K562 (cell line): ENCODE data around the gene SLC6A13. TPM values are rescaled to one million over a fixed set of nuclear protein-coding genes. Genes with fewer than 3 reads are reported as not detected.

Experiments used
- ATAC-seq: fragments of 200-7000 bp; cut with Tn5 transposase; 3 replicates; pipeline ENCODE4 v1.9.1; 2020; ENCODE audit warnings: moderate library complexity
- BruUV-seq: library from RNA; stranded (reverse); fragments of 400-500 nt; replicated peaks from 2 replicates; lab custom pipeline; 2021; lab: Mats Ljungman, UMichigan
- CTCF ChIA-PET: fragments of 300-600 bp; formaldehyde crosslinking; extraction: SDS; loops from one replicate; lab custom pipeline; 2021; ENCODE audit warnings: low intra/inter-chr PET ratio; lab: Yijun Ruan, JAX
- POLR2A ChIA-PET: fragments of 300-600, 350-650 bp; sonication (Branson Sonifier 250); formaldehyde crosslinking; extraction: SDS; loops from one replicate; lab custom pipeline; 2021; ENCODE audit warnings: antibody characterized with exemption, inconsistent platforms; lab: Yijun Ruan, JAX
- DNase-seq, 4 experiments: peaks; one replicate each; pipeline versions ENCODE4 v3.0.0 to v3.0.0-alpha.2; 2011 to 2018; ENCODE audit warnings: low spot score in 3 of 4, mixed read lengths in 3 of 4; ENCODE audit errors: extremely low read depth in 1 of 4
- FAIRE-seq: peaks from 2 replicates; lab custom pipeline; 2011; peaks lifted over from hg19 to GRCh38; lab: Jason Lieb, UNC
- H2AFZ ChIP-seq: 2 replicates; pipeline ENCODE4 v1.6.0; 2011; ENCODE audit warnings: low read depth, low read length, control low read depth, inconsistent platforms
- H3K27ac ChIP-seq: fragments of 200-600 bp; 3 replicates; pipeline ENCODE4 v1.8.0; 2011; ENCODE audit warnings: low read depth, mild to moderate bottlenecking, control low read depth, inconsistent platforms, low read length, moderate library complexity, mixed read lengths; ENCODE audit errors: extremely low read depth
- H3K27me3 ChIP-seq, 2 experiments: fragments of 300-600 bp in 1 of 2; 2 replicates in 1 of 2; 3 replicates in 1 of 2; pipeline versions ENCODE4 v1.6.0 to v1.8.0; 2011; ENCODE audit warnings: inconsistent platforms in 2 of 2, low read length in 2 of 2, mild to moderate bottlenecking in 1 of 2, mixed read lengths in 1 of 2, moderate library complexity in 1 of 2; ENCODE audit not compliant: control insufficient read depth in 2 of 2, insufficient read depth in 2 of 2
- H3K36me3 ChIP-seq: fragments of 300-600 bp; 3 replicates; pipeline ENCODE4 v1.8.0; 2011; ENCODE audit warnings: mild to moderate bottlenecking, low read length, inconsistent platforms; ENCODE audit not compliant: control insufficient read depth, insufficient read depth
- H3K4me1 ChIP-seq, 2 experiments: fragments of 200-600 bp in 1 of 2; replicated peaks in 1 of 2; 2 replicates in 1 of 2; 3 replicates in 1 of 2; pipeline versions ENCODE4 v1.5.1 to v1.8.0; 2011; ENCODE audit warnings: inconsistent platforms in 2 of 2, low read length in 2 of 2, mild to moderate bottlenecking in 1 of 2, mixed read lengths in 1 of 2, moderate library complexity in 1 of 2; ENCODE audit not compliant: control insufficient read depth in 2 of 2, insufficient read depth in 2 of 2
- H3K4me2 ChIP-seq: 2 replicates; pipeline ENCODE4 v1.6.1; 2011; ENCODE audit warnings: low read length, control low read depth, inconsistent platforms, mixed read lengths; ENCODE audit not compliant: insufficient read depth
- H3K4me3 ChIP-seq: fragments of 200-600 bp; sonication (generic), shearing (Covaris generic); 2 replicates; pipeline ENCODE4 v1.5.1; 2016; ENCODE audit warnings: control low read depth, inconsistent platforms
- H3K79me2 ChIP-seq: fragments of 200-600 bp; 3 replicates; pipeline ENCODE4 v1.8.0; 2011; ENCODE audit warnings: low read length, inconsistent platforms; ENCODE audit not compliant: control insufficient read depth, insufficient read depth
- H3K9ac ChIP-seq, 2 experiments: 2 replicates each; pipeline versions ENCODE4 v1.6.0 to v1.6.1; 2011; ENCODE audit warnings: low read depth in 2 of 2, low read length in 2 of 2, control low read depth in 1 of 2, inconsistent platforms in 1 of 2, mild to moderate bottlenecking in 1 of 2, mixed read lengths in 1 of 2; ENCODE audit not compliant: insufficient read depth in 1 of 2
- H3K9me1 ChIP-seq: one replicate; pipeline ENCODE4 v1.6.0; 2011; ENCODE audit warnings: inconsistent platforms, mild to moderate bottlenecking, low read length, moderate library complexity; ENCODE audit not compliant: control insufficient read depth, insufficient read depth
- H3K9me3 ChIP-seq: replicated peaks from 2 replicates; pipeline ENCODE4 v1.5.1; 2011; ENCODE audit warnings: low read depth, low read length, inconsistent platforms; ENCODE audit not compliant: control insufficient read depth, insufficient read depth
- H4K20me1 ChIP-seq: replicated peaks from 2 replicates; pipeline ENCODE4 v1.6.1; 2011; ENCODE audit warnings: low read length, inconsistent platforms, mixed read lengths; ENCODE audit not compliant: control insufficient read depth, insufficient read depth
- CREB3L1 ChIP-seq: fragments of 450-650 bp; IDR thresholded peaks from 2 replicates; pipeline ENCODE4 v1.6.1; 2014; ENCODE audit warnings: low read depth, mild to moderate bottlenecking, moderate library complexity, borderline replicate concordance
- MEIS2 ChIP-seq: fragments of 450-650 bp; IDR thresholded peaks from 2 replicates; pipeline ENCODE4 v1.6.1; 2014; ENCODE audit warnings: mild to moderate bottlenecking; ENCODE audit not compliant: partially characterized antibody
- NFATC3 ChIP-seq: fragments of 450-650 bp; IDR thresholded peaks from 2 replicates; pipeline ENCODE4 v1.6.1; 2017; ENCODE audit warnings: mild to moderate bottlenecking
- PHTF2 ChIP-seq: fragments of 250-450 bp; sonication (Bioruptor Pico); IDR thresholded peaks from 2 replicates; pipeline ENCODE4 v1.5.0; 2021; ENCODE audit warnings: mild to moderate bottlenecking
- POLR2A ChIP-seq: fragments of 450-650 bp; conservative IDR thresholded peaks from 2 replicates; pipeline ENCODE4 v1.6.1; 2016
- RERE ChIP-seq: sonication (generic); formaldehyde crosslinking; IDR thresholded peaks from 2 replicates; pipeline ENCODE4 v1.8.0; 2023; ENCODE audit warnings: missing genetic modification reagents, mild to moderate bottlenecking, borderline replicate concordance
- SMAD3 ChIP-seq: fragments of 450-650 bp; formaldehyde crosslinking; conservative IDR thresholded peaks from 2 replicates; pipeline ENCODE4 v1.4.0; 2020; ENCODE audit warnings: mild to moderate bottlenecking
- ZNF134 ChIP-seq: fragments of 250-450 bp; sonication (Bioruptor Pico); conservative IDR thresholded peaks from 2 replicates; pipeline ENCODE4 v1.4.0; 2020
- ZNF224 ChIP-seq: sonication (generic); formaldehyde crosslinking; IDR thresholded peaks from 2 replicates; pipeline ENCODE4 v1.8.0; 2022; ENCODE audit warnings: mild to moderate bottlenecking, missing genetic modification reagents
- WGBS: fragments of 100-300 bp; shearing (Covaris generic); methylation state at CpG from one replicate; pipeline ENCODE4 v1.1.6; 2016; ENCODE audit warnings: low coverage, mixed read lengths; ENCODE audit not compliant: insufficient coverage; ENCODE audit errors: missing lambda C conversion rate; 5-methylcytosine and 5-hydroxymethylcytosine counted together
- in situ Hi-C: fragments of 300-500 bp; cut with MboI; formaldehyde crosslinking; loops from 4 replicates; pipeline ENCODE4 v1.15.0; 2018; ENCODE audit warnings: inconsistent platforms, mixed read lengths
- intact Hi-C: fragments of 100-400 bp; cut with micrococcal nuclease; formaldehyde crosslinking; loops from 2 replicates; pipeline ENCODE4 v1.14.2; 2022
- polyA plus RNA-seq, 8 experiments: library from polyadenylated mRNA; depleted of rRNA in 4 of 8; stranded (reverse) in 5 of 8; unstranded in 3 of 8; fragments of >200 nt; fragmentation: Nextera tagmentation in 2 of 8; fragmentation: Illumina TruSeq in 1 of 8; extraction: Ambion mirVana in 2 of 8; extraction: Trizol in 1 of 8; gene quantifications; 2 replicates each; pipeline versions ENCODE4 v1.2.1 to v1.2.3, GENCODE V29; 2011 to 2014; ENCODE audit warnings: inconsistent platforms in 1 of 8, missing spikeins in 1 of 8
- total RNA-seq, 7 experiments: library from RNA; depleted of rRNA in 6 of 7; stranded (reverse); fragments of >200 nt in 6 of 7; fragmentation: Illumina TruSeq in 2 of 7; extraction: Trizol in 2 of 7; gene quantifications; 2 replicates each; pipeline versions ENCODE4 v1.2.1 to v1.2.3, GENCODE V29; 2011 to 2021; ENCODE audit warnings: low replicate concordance in 1 of 7
- TF ChIP-seq, protein P1 (sequence below): fragments of 200-400 bp; formaldehyde crosslinking; IDR thresholded peaks from 2 replicates; pipeline ENCODE4 v1.6.1; 2017; ENCODE audit warnings: mild to moderate bottlenecking, low read depth, low read length, moderate library complexity
- TF ChIP-seq, protein P2 (sequence below): fragments of 450-650 bp; IDR thresholded peaks from 2 replicates; pipeline ENCODE4 v1.6.1; 2016; ENCODE audit warnings: antibody characterized with exemption
- TF ChIP-seq, protein P3 (sequence below): fragments of 450-650 bp; IDR thresholded peaks from 2 replicates; pipeline ENCODE4 v1.6.1; 2016

The SLC6A13 gene
- total and polyA plus RNA-seq, 9 of the 15 experiments (the other 6 are each of a cell fraction or from before 2014, with no cell fraction given) = 0.06 to 0.33 (median 0.22) TPM; not detected in 4

DNA sequence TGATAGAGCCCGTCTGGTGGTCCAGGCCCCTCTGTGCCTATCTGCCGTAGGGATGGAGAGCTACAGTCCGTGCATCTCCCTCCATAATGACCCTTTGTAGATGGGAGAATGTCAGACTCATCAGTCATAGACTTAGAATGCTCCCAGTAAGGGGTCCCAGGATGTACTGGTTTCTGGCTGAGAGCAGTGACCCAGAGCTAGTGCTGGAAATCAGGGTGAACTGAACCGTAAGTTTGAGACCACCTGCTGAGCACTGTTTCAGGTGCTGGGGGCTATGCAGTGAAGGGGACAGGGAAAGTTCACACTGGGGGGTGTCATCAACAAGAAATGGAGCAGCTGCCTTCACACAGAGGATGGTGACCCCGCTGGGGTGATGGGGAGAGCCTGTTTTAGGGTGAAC, 82.8 kb downstream of the SLC6A13 start:
- no peak overlapping the region for H3K27ac ChIP-seq
- H2AFZ ChIP-seq = no peak overlapping the region
- no peaks in the 10 kb centered on the region for H3K79me2 ChIP-seq
- DNase-seq (no peak), ATAC-seq (no peak), FAIRE-seq (no peak)
- in situ Hi-C loops (no loop called here), intact Hi-C loops (no loop called here)
- H3K4me1 ChIP-seq = peaks cover 0 to 29% of the 10 kb centered on the region in 2 experiments; a peak in 2 of 5 replicates
- H4K20me1 ChIP-seq = no peaks in the 10 kb centered on the region
- H3K4me2 ChIP-seq = no peak overlapping the region
- peaks cover 0 to 62% of the 10 kb centered on the region in 2 experiments; a peak in 2 of 5 replicates for H3K27me3 ChIP-seq
- BruUV-seq = no TSS peak
- no peak overlapping the region for H3K4me3 ChIP-seq
- no peaks in the 10 kb centered on the region for H3K36me3 ChIP-seq
- WGBS = 14% methylated on average over 4 of the region's 5 CpGs
- ChIA-PET POLR2A (no interaction called here), CTCF (no interaction called here)
- H3K9me3 ChIP-seq = no peaks in the 10 kb centered on the region
- no peak overlapping the region for H3K9ac ChIP-seq
- H3K9me1 ChIP-seq = no peaks in the 10 kb centered on the region
- TF ChIP-seq NFATC3 = no peak
- no peak for TF ChIP-seq MEIS2
- TF ChIP-seq CREB3L1 = no peak
- TF ChIP-seq, protein P1, sequence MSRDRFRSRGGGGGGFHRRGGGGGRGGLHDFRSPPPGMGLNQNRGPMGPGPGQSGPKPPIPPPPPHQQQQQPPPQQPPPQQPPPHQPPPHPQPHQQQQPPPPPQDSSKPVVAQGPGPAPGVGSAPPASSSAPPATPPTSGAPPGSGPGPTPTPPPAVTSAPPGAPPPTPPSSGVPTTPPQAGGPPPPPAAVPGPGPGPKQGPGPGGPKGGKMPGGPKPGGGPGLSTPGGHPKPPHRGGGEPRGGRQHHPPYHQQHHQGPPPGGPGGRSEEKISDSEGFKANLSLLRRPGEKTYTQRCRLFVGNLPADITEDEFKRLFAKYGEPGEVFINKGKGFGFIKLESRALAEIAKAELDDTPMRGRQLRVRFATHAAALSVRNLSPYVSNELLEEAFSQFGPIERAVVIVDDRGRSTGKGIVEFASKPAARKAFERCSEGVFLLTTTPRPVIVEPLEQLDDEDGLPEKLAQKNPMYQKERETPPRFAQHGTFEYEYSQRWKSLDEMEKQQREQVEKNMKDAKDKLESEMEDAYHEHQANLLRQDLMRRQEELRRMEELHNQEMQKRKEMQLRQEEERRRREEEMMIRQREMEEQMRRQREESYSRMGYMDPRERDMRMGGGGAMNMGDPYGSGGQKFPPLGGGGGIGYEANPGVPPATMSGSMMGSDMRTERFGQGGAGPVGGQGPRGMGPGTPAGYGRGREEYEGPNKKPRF = no peak
- no peak for TF ChIP-seq PHTF2
- TF ChIP-seq, protein P2, sequence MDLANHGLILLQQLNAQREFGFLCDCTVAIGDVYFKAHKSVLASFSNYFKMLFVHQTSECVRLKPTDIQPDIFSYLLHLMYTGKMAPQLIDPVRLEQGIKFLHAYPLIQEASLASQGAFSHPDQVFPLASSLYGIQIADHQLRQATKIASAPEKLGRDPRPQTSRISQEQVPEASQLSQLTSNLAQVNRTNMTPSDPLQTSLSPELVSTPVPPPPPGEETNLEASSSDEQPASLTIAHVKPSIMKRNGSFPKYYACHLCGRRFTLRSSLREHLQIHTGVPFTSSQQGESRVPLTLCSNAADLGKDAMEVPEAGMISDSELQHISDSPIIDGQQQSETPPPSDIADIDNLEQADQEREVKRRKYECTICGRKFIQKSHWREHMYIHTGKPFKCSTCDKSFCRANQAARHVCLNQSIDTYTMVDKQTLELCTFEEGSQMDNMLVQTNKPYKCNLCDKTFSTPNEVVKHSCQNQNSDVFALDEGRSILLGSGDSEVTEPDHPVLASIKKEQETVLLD = no peak
- TF ChIP-seq ZNF224 = no peak
- TF ChIP-seq RERE = no peak
- TF ChIP-seq, protein P3, sequence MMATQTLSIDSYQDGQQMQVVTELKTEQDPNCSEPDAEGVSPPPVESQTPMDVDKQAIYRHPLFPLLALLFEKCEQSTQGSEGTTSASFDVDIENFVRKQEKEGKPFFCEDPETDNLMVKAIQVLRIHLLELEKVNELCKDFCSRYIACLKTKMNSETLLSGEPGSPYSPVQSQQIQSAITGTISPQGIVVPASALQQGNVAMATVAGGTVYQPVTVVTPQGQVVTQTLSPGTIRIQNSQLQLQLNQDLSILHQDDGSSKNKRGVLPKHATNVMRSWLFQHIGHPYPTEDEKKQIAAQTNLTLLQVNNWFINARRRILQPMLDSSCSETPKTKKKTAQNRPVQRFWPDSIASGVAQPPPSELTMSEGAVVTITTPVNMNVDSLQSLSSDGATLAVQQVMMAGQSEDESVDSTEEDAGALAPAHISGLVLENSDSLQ = no peak
- no peak for TF ChIP-seq SMAD3
- no peak for TF ChIP-seq POLR2A
- no peak for TF ChIP-seq ZNF134 (CRISPR knock-in tag)
